HepG2 (cell line): Measurements from ENCODE around the gene C11orf68. TPM values are rescaled to one million over a fixed set of nuclear protein-coding genes. Genes with fewer than 3 reads are reported as not detected.

Source experiments
- CENPT ChIP-seq: sonication (generic); formaldehyde crosslinking; IDR thresholded peaks from 2 replicates; pipeline ENCODE4 v1.8.0; 2022; ENCODE audit warnings: low read depth, mild to moderate bottlenecking, moderate library complexity, missing genetic modification reagents
- DNMT1 ChIP-seq: sonication (generic); formaldehyde crosslinking; IDR thresholded peaks from 2 replicates; pipeline ENCODE4 v1.5.1; 2020; ENCODE audit warnings: mild to moderate bottlenecking, missing genetic modification reagents
- HNF1A ChIP-seq, 2 experiments: sonication (generic) in 1 of 2; formaldehyde crosslinking in 1 of 2; IDR thresholded peaks; 2 replicates each; pipeline versions ENCODE4 v1.4.0 to v1.6.1; 2016 to 2020; ENCODE audit warnings: borderline replicate concordance in 1 of 2, low read depth in 1 of 2, mild to moderate bottlenecking in 1 of 2, missing genetic modification reagents in 1 of 2
- MEIS1 ChIP-seq: sonication (generic); formaldehyde crosslinking; IDR thresholded peaks from 2 replicates; pipeline ENCODE4 v1.9.0; 2021; ENCODE audit warnings: mild to moderate bottlenecking, missing genetic modification reagents, moderate library complexity, borderline replicate concordance
- NFRKB ChIP-seq: fragments of 450-650 bp; IDR thresholded peaks from 2 replicates; pipeline ENCODE4 v1.6.1; 2017
- RELA ChIP-seq: sonication (generic); formaldehyde crosslinking; IDR thresholded peaks from 2 replicates; pipeline ENCODE4 v1.4.0; 2020; ENCODE audit warnings: missing genetic modification reagents
- SNAI1 ChIP-seq: sonication (generic); formaldehyde crosslinking; IDR thresholded peaks from 2 replicates; pipeline ENCODE4 v1.5.0; 2020; ENCODE audit warnings: mild to moderate bottlenecking, missing genetic modification reagents, borderline replicate concordance
- SNAPC2 ChIP-seq: sonication (generic); formaldehyde crosslinking; IDR thresholded peaks from 2 replicates; pipeline ENCODE4 v1.8.1; 2022; ENCODE audit warnings: mild to moderate bottlenecking, missing genetic modification reagents
- ZBTB2 ChIP-seq: sonication (generic); formaldehyde crosslinking; IDR thresholded peaks from 2 replicates; pipeline ENCODE4 v1.8.0; 2022; ENCODE audit warnings: low read depth, missing genetic modification reagents
- ZNF282 ChIP-seq: fragments of 450-650 bp; IDR thresholded peaks from 2 replicates; pipeline ENCODE4 v1.6.1; 2018; ENCODE audit not compliant: partially characterized antibody
- ZNF34 ChIP-seq: sonication (generic); formaldehyde crosslinking; IDR thresholded peaks from 2 replicates; pipeline ENCODE4 v1.4.0; 2020; ENCODE audit warnings: mild to moderate bottlenecking, missing genetic modification reagents, borderline replicate concordance
- ZNF546 ChIP-seq: sonication (generic); formaldehyde crosslinking; conservative IDR thresholded peaks from 2 replicates; pipeline ENCODE4 v1.8.1; 2023; ENCODE audit warnings: mild to moderate bottlenecking, missing genetic modification reagents
- ZNF773 ChIP-seq: sonication (generic); formaldehyde crosslinking; IDR thresholded peaks from 2 replicates; pipeline ENCODE4 v1.4.0; 2020; ENCODE audit warnings: missing genetic modification reagents, borderline replicate concordance
- ZNF788 ChIP-seq: sonication (generic); formaldehyde crosslinking; IDR thresholded peaks from 2 replicates; pipeline ENCODE4 v1.5.0; 2020; ENCODE audit warnings: mild to moderate bottlenecking, missing genetic modification reagents, borderline replicate concordance
- ZSCAN31 ChIP-seq: sonication (generic); formaldehyde crosslinking; IDR thresholded peaks from 2 replicates; pipeline ENCODE4 v1.5.0; 2020; ENCODE audit warnings: low read depth, mild to moderate bottlenecking, missing genetic modification reagents
- polyA plus RNA-seq, 8 experiments: library from polyadenylated mRNA; depleted of rRNA in 3 of 8; stranded (reverse) in 7 of 8; unstranded in 1 of 8; fragments of >200 nt; fragmentation: Illumina TruSeq in 4 of 8; extraction: Trizol in 4 of 8; gene quantifications; 2 replicates each; pipeline versions ENCODE4 v1.2.1 to v1.2.3, GENCODE V29; 2011 to 2016; ENCODE audit warnings: low read depth in 4 of 8, missing spikeins in 1 of 8, mixed read lengths in 1 of 8; ENCODE audit not compliant: insufficient read depth in 1 of 8
- total RNA-seq, 5 experiments: library from RNA; depleted of rRNA; stranded (reverse); fragments of >200 nt; fragmentation: Illumina TruSeq; extraction: Trizol; gene quantifications; 2 replicates each; pipeline ENCODE4 v1.2.3, GENCODE V29; 2016; ENCODE audit warnings: low read depth in 1 of 5

Gene C11orf68
- total and polyA plus RNA-seq, 2 of the 13 experiments (the other 11 are each of a cell fraction or from before 2014, with no cell fraction given): 8.4 to 28.3 TPM

- no peak for TF ChIP-seq ZNF34 (CRISPR knock-in tag)
- no peak for TF ChIP-seq ZNF788 (CRISPR knock-in tag)
- no peak for TF ChIP-seq SNAPC2 (CRISPR knock-in tag)
- no peak for TF ChIP-seq DNMT1 (CRISPR knock-in tag)
- no peak for TF ChIP-seq MEIS1
- no peak for TF ChIP-seq SNAI1
- TF ChIP-seq ZNF282: no peak
- TF ChIP-seq RELA (CRISPR knock-in tag): no peak
- TF ChIP-seq ZBTB2: no peak; the same call in 1 of the 2 replicates
- no peak for TF ChIP-seq CENPT (CRISPR knock-in tag)
- 0 out of 2 replicates have a peak, but pooled peaks have one; percentile 29 for TF ChIP-seq ZSCAN31 (CRISPR knock-in tag)
- no peak for TF ChIP-seq NFRKB
- TF ChIP-seq HNF1A (IDR thresholded peaks at IDR 0.05; ENCODE audit: low read depth): no peak
- TF ChIP-seq HNF1A (CRISPR knock-in tag; IDR thresholded peaks at IDR 0.05; ENCODE audit: borderline replicate concordance): no peak
- no peak for TF ChIP-seq ZNF773 (CRISPR knock-in tag)
- TF ChIP-seq ZNF546 (CRISPR knock-in tag): 0 out of 2 replicates have a peak, but pooled peaks have one; percentile 32
Observed at GRCh38 chr11:65888163-65888814, 30.6 kb downstream of the C11orf68 start, which contains the start of gene FIBP (continued).
